GM13976 (cell line): ENCODE measurements around the gene PRSS36.

Experiments
- DNase-seq: peaks from one replicate; pipeline ENCODE4 v3.0.0; 2012; ENCODE audit warnings: low spot score
- CTCF ChIP-seq: IDR thresholded peaks from 2 replicates; pipeline ENCODE4 v1.5.1; 2012; ENCODE audit warnings: borderline replicate concordance, mild to moderate bottlenecking; ENCODE audit not compliant: insufficient read depth; ENCODE audit errors: extremely low read depth, missing control alignments, control extremely low read depth
- in situ Hi-C: fragments of 300-500 bp; cut with MboI; formaldehyde crosslinking; loops from one replicate; pipeline ENCODE4 v1.12.0; 2022; ENCODE audit warnings: low sequenced_read_pairs, mixed read lengths, inconsistent platforms; ENCODE audit not compliant: unreplicated experiment

PRSS36 gene

GRCh38 chr16:31094088-31094423 lies 55.8 kb downstream of the PRSS36 start:
- no peak for TF ChIP-seq CTCF
- no peak for DNase-seq
- in situ Hi-C loops: no loop called here

- in situ Hi-C loops: no loop called here
- no peak for DNase-seq
- TF ChIP-seq CTCF: no peak
These were observed 56.6 kb downstream of the PRSS36 start for GRCh38 chr16:31093132-31093703.

GRCh38 chr16:31092330-31092729 lies 57.5 kb downstream of the PRSS36 start:
- no peak for DNase-seq
- in situ Hi-C loops: no loop called here

GRCh38 chr16:31090540-31090939 lies 59.3 kb downstream of the PRSS36 start:
- in situ Hi-C loops: no loop called here
- TF ChIP-seq CTCF: no peak
- no peak for DNase-seq

More at GRCh38 chr16:31092330-31092729, 57.5 kb downstream of the PRSS36 start:
- TF ChIP-seq CTCF: no peak

GRCh38 chr16:31089199-31089598 lies 60.7 kb downstream of the PRSS36 start:
- in situ Hi-C loops: no loop called here
- no peak for TF ChIP-seq CTCF
- DNase-seq: no peak
